Keratinocyte (primary cell): ENCODE measurements around the gene EN2.

Experiments
- EZH2 ChIP-seq: IDR thresholded peaks from one replicate; pipeline ENCODE4 v1.6.1; 2012; ENCODE audit warnings: inconsistent platforms, mild to moderate bottlenecking, low read length, moderate library complexity
- TF ChIP-seq, protein P1 (sequence below), 3 experiments: IDR thresholded peaks in 1 of 3; conservative IDR thresholded peaks in 1 of 3; optimal IDR thresholded peaks in 1 of 3; 2 replicates in 2 of 3; 3 replicates in 1 of 3; pipeline versions ENCODE3 to v1.5.1; 2011; ENCODE audit warnings: low read length in 3 of 3, mild to moderate bottlenecking in 3 of 3, moderate library complexity in 2 of 3, control low read depth in 1 of 3, inconsistent platforms in 1 of 3; ENCODE audit not compliant: insufficient read depth in 2 of 3; ENCODE audit errors: extremely low read depth in 1 of 3

GRCh38 chr7:155451840-155452239, 6.1 kb upstream of the EN2 start:
- TF ChIP-seq, protein P1, sequence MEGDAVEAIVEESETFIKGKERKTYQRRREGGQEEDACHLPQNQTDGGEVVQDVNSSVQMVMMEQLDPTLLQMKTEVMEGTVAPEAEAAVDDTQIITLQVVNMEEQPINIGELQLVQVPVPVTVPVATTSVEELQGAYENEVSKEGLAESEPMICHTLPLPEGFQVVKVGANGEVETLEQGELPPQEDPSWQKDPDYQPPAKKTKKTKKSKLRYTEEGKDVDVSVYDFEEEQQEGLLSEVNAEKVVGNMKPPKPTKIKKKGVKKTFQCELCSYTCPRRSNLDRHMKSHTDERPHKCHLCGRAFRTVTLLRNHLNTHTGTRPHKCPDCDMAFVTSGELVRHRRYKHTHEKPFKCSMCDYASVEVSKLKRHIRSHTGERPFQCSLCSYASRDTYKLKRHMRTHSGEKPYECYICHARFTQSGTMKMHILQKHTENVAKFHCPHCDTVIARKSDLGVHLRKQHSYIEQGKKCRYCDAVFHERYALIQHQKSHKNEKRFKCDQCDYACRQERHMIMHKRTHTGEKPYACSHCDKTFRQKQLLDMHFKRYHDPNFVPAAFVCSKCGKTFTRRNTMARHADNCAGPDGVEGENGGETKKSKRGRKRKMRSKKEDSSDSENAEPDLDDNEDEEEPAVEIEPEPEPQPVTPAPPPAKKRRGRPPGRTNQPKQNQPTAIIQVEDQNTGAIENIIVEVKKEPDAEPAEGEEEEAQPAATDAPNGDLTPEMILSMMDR (optimal IDR thresholded peaks at IDR 0.05 in 1 of 3, IDR thresholded peaks at IDR 0.05 in 1 of 3, conservative IDR thresholded peaks at IDR 0.05 in 1 of 3; ENCODE audit: extremely low read depth in 1 of 3, insufficient read depth in 2 of 3, low read length in 3 of 3) = no peak
- no peak for TF ChIP-seq EZH2
